ENCODE measurements around the gene SORBS1.

Gene SORBS1

DNA sequence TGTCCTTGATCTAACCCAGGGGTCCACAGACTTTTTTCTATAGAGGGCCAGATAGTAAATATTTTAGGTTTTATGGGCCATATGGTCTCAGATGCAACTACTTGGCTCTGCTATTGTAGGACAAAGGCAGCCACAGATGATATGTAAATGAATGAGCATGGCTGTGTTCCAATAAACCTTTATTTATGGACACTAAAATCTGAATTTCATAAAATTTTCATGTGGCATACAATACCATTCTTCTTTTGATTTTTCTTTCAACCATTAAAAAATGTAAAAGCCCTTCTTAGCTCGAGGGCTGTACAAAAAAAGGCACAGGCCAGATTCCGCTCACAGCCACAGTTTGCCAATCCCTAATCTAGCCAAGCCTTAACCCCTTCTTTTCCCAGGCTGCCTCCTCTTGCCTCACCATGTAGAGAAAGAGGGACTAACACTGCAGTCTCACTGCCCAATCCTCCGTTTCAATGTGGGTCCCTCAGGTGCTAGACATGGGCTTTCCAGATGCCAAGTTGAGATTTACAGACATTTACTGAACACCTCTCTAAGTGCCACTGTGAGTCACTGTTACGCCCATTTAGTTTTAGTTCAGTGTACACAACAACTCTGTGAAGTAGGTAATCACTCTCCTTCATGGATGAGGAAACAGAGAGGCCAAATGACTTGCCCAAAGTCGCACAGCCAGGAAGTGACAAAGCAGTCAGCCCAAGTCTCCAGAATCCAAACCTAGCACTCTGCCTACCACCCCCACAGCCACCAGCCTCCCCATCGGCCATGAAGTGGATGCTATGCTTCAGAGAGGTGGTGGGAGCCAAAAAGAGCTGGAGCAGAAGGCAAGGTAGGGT lies 137.8 kb downstream of the SORBS1 start:
- Histone ChIP-seq H3K4me1 (peaks cover 0 to 100% (median 73%) of the 10 kb centered on the region in 4 donors), H3K9me3 (no peaks in the 10 kb centered on the region), H3K27me3 (no peaks in the 10 kb centered on the region), H3K27ac (peak overlapping the region; percentile 87 to 91), H3K4me3 (no peak overlapping the region), H3K36me3 (peaks cover 63 to 70% (median 66%) of the 10 kb centered on the region in 3 donors)
- intact Hi-C loops (cut with DNase I; ENCODE audit: low total_unique reads): no loop called here
- TF ChIP-seq, protein P1, sequence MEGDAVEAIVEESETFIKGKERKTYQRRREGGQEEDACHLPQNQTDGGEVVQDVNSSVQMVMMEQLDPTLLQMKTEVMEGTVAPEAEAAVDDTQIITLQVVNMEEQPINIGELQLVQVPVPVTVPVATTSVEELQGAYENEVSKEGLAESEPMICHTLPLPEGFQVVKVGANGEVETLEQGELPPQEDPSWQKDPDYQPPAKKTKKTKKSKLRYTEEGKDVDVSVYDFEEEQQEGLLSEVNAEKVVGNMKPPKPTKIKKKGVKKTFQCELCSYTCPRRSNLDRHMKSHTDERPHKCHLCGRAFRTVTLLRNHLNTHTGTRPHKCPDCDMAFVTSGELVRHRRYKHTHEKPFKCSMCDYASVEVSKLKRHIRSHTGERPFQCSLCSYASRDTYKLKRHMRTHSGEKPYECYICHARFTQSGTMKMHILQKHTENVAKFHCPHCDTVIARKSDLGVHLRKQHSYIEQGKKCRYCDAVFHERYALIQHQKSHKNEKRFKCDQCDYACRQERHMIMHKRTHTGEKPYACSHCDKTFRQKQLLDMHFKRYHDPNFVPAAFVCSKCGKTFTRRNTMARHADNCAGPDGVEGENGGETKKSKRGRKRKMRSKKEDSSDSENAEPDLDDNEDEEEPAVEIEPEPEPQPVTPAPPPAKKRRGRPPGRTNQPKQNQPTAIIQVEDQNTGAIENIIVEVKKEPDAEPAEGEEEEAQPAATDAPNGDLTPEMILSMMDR (IDR thresholded peaks at IDR 0.05): no peak
- peak in 1 of 2 donors; percentile 54 for DNase-seq

DNA sequence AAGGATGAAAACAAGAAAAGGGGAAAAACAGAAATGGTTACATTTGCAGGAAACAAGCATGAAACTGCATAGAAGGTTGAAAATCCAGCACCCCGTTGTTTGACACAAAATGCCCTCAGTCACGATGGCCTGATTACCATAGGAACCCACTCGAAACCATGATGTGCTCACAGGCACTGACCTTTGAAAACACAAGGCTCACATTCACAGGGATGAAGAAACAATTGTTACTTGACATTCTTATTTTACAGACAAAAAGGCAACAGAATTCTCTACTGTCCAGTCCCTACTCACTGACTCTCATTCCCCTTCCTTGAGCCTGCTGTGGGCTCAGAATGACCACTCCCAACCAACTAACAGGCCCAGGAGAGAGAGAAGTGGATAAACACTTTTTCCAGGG lies 138.9 kb downstream of the SORBS1 start:
- Histone ChIP-seq H3K4me3 (no peak overlapping the region), H3K4me1 (peaks cover 0 to 100% (median 72%) of the 10 kb centered on the region in 4 donors), H3K27me3 (no peaks in the 10 kb centered on the region), H3K36me3 (peaks cover 51 to 66% (median 55%) of the 10 kb centered on the region in 3 donors), H3K27ac (peak overlapping the region; percentile 87 to 91), H3K9me3 (no peaks in the 10 kb centered on the region)
- DNase-seq: no peak
- intact Hi-C loops (cut with DNase I; ENCODE audit: low total_unique reads): no loop called here
- TF ChIP-seq, protein P1 (IDR thresholded peaks at IDR 0.05): no peak

DNA sequence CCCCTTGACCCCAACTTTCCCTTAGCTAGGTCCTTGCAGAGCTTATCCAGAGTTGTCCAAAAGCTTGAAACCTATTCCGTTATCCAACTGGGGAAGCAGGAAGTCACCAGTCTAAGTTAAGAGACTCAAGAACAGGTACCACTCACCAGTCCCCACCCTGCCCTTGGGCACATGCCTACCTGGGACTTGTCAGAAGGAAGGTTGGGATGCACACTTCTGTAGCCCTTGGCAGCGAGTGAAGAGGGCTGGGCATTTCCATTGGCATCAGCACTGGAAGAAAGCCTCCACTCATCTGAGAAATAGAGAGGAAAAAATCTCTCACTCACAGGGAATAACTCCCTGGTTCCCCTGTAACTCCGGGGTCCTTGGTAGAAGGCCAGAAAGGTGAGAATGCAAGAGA lies 139.4 kb downstream of the SORBS1 start:
- intact Hi-C loops (cut with DNase I; ENCODE audit: low total_unique reads): no loop called here
- DNase-seq: no peak
- H3K27ac ChIP-seq: peak overlapping the region; percentile 87 to 91
- peaks cover 0 to 100% (median 73%) of the 10 kb centered on the region in 4 donors for H3K4me1 ChIP-seq
- no peaks in the 10 kb centered on the region for H3K9me3 ChIP-seq
- TF ChIP-seq, protein P1 (IDR thresholded peaks at IDR 0.05): no peak
- H3K4me3 ChIP-seq: no peak overlapping the region
- no peaks in the 10 kb centered on the region for H3K27me3 ChIP-seq
- peaks cover 51 to 62% (median 51%) of the 10 kb centered on the region in 3 donors for H3K36me3 ChIP-seq

DNA sequence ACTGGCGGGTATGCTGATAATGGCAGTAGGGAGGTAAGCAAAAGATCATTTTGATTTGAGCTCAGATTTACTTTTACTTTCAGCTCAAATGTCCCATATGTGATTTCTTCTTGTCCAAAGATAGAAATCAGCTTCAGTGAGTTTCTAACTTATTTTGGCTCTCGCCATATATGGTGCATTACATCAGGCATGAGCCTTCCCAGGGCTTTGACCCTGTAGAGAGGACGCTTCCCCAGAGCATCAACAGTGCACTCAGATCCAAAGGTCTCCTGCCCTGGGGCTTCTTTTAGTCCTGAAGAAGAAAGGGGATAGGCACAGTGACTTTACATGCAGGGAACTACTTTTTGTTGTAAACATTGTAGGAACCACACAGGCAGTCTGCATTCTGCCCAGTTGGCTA lies 141.8 kb downstream of the SORBS1 start:
- no peak for DNase-seq

DNA sequence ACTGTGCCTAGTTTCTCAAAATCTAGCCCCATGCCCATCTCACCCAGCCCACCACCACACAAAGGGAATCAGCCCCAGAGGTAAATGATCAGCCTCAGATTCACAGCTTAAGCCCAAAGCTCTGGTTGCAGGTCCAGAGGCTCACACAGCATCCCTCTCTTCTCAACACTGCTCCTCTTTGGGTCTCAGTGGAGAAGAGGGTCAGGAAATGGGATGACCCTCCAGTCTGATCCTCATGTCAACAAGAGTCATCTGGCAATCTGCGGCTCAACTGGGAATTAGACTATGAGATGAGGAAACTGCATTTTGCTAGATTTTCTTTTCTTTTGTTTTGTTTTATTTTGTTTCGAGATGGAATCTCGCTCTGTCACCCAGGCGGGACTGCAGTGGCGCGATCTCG lies 144.2 kb downstream of the SORBS1 start:
- H3K27ac ChIP-seq: peak overlapping the region; percentile 87 to 91
- no peaks in the 10 kb centered on the region for H3K27me3 ChIP-seq
- peak in 1 of 2 donors; percentile 41 for DNase-seq
- peaks cover 36 to 58% (median 38%) of the 10 kb centered on the region in 3 donors for H3K36me3 ChIP-seq
- no peaks in the 10 kb centered on the region for H3K9me3 ChIP-seq
- peaks cover 0 to 100% (median 81%) of the 10 kb centered on the region in 4 donors for H3K4me1 ChIP-seq
- TF ChIP-seq, protein P1 (IDR thresholded peaks at IDR 0.05): no peak
- intact Hi-C loops (cut with DNase I; ENCODE audit: low total_unique reads): no loop called here
- no peak overlapping the region for H3K4me3 ChIP-seq

More for the DNA sequence above, 141.8 kb downstream of the SORBS1 start:
- Histone ChIP-seq H3K27me3 (no peaks in the 10 kb centered on the region), H3K4me3 (no peak overlapping the region), H3K9me3 (no peaks in the 10 kb centered on the region), H3K27ac (peak overlapping the region; percentile 87 to 91), H3K36me3 (peaks cover 39 to 55% (median 48%) of the 10 kb centered on the region in 3 donors), H3K4me1 (peaks cover 0 to 100% (median 87%) of the 10 kb centered on the region in 4 donors)
- intact Hi-C loops (cut with DNase I; ENCODE audit: low total_unique reads): no loop called here
- TF ChIP-seq, protein P1 (IDR thresholded peaks at IDR 0.05): no peak
